MV-4-11 (cell line): ENCODE data around the gene IQSEC2.

Experiments
- DNase-seq: peaks from one replicate; lab custom pipeline; 2025; lab: John Stamatoyannopoulos, UW

IQSEC2 gene

GRCh38 chrX:53268173-53268572, 13.2 kb downstream of the IQSEC2 start:
- no peak for DNase-seq

DNA sequence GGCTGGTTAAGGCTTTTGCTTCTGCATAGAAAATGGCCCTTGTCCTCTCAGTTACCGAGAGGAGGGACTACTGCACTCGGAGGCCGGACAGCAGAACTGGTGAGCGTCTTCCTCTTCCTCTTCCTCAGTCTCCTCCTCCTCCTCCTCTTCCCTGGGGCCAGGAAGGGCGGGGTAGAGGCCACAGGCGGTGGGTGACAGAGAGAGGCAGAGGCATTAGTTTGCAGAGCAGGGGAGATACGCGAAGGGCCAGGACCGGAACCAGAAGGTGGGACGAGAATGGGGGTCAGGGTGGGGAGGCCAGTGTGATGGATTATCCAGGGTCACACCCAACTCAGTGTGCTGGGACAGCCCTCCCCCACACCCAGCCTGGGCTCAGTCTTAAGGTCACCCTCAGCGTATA, 14.5 kb downstream of the IQSEC2 start:
- DNase-seq: peak; percentile 46

GRCh38 chrX:53265771-53266574, 15.4 kb downstream of the IQSEC2 start:
- DNase-seq: no peak

DNA sequence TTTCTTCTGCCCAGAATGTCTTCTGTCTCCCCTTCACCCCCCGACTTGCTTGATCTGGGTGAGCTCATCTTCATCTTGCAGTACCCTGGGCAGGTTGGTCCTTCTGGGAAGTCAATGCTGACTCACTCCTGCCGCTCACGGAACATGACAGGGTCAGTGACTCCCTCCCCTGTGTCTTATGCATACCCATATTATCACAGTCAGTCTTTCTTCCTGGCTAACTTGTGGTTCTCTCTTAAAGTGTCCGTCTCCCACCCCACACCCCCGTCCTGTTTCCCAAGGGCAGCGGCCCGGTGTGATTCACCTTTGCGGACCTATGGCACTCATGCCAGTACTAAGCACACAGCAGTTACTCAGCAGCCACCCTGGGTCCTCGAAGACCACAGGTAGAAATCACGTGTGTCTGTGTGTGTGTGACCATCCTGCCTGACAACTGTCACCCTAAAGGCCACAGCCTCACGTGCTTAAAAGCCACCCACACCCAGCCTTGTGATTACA, 17.7 kb downstream of the IQSEC2 start:
- peak; percentile 45 for DNase-seq

- DNase-seq: peak; percentile 86
Measured at GRCh38 chrX:53262918-53263394, 18.4 kb downstream of the IQSEC2 start.

DNA sequence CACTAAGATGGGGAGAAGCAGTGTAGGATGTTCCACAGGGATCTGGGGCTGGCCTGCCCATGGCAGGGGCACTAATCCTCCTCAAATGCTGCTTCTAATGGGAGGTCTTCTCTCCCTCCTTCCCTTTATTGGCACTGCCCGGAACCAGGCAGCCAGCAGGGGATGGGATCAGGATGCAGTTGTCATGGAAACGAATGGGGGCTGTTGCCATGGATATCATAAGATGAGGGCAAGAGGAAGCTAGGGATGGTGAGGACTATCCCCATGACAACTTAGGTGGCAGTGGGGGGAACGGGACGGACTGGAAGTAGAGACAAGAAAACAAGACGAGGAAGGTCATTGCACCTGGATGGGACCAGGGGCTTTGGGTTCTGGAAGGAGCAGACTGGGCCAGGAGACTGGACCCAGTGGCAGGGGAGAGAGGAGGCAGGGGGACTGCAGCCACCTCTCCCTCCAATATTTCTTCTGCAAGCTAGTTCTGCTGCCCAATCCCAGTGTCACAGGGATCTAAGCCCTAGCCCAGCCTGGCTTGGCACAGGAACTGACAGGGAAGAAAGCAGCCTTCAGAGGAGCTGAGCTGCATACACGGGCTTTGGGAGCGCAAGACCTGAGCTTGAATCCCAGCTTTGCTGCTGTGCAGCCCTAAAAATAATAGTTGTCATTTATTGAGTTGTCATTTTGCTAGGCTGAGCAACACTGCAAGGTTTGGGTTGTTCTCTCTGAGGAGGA, 19.0 kb downstream of the IQSEC2 start:
- DNase-seq: no peak

- peak; percentile 32 for DNase-seq
Measured at GRCh38 chrX:53261355-53261972, 19.9 kb downstream of the IQSEC2 start.

DNA sequence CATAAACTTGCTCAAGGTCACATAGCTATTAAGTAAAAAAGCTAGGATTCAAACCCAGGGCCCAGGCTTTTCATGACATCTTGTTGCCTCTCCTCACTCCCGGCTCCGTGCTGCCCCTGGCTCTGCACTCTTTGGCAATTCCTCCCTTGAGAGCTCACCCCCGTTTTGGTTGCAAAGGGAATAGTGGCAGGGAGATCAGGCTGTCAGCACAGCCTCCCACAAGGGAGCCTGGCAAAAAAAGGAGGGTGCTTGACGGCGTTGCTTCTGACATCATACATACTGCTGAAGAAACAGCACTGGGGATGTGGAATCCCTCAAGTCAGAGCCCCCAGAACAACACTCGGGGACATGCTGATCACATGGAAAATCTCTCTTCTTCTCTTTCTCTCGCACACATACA, 20.5 kb downstream of the IQSEC2 start:
- no peak for DNase-seq

DNA sequence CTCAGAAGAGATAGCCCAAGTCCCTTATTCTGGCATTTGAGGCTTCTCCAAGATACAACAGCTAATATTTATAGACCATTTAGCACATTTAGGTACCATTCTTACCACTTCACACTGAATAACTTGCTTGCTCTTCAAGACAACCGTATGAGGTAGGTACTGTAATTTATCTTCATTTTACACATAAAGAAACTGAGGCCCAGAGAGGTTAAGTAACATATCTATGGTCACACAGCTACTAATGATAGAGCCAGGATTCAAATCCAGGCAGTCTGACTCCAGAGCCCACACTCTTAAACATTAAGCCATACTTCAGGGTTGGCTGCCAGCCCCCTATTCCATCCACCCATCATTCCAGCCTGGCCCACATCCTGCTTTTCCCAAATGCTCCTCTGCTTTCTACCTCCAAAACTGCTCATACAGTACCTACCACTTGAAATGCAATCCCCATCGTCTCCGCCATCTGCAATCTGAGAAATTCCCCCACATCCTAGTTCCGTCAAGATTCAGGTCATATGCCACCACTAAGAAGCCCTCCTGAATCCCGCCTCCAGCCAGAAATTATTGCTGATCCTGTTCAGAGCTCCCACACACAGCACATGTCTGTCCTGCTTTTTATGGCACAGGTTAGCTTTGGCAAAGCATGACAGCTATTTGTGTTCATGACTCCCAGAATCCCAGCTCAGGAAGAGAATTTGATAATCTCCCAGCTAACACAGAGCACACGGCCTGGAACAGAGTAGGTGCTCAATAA, 23.5 kb downstream of the IQSEC2 start:
- no peak for DNase-seq

DNA sequence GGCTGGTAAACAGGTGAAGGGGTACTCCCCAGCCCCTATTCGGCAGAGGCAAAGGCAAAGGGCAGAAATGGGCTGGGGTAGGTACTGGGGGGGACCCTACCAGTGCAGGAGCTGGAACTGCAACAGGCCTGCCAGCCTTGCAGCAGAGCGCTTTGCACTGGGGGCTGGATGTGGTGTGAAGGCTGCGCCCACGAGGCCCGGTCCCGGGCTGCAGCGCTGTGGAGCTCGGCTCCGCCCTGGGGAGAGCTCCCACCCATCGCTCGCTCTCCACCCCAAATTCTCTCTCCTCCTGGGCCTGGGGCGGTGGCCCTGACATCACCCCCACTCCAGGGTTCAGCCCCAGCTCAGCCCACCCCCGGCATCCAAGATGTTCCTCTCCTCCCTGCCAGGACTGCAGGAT, 24.2 kb downstream of the IQSEC2 start:
- DNase-seq: no peak

GRCh38 chrX:53256446-53257041, 24.8 kb downstream of the IQSEC2 start:
- no peak for DNase-seq

GRCh38 chrX:53255738-53256191, 25.6 kb downstream of the IQSEC2 start:
- DNase-seq: no peak

GRCh38 chrX:53254570-53255461, 26.6 kb downstream of the IQSEC2 start:
- DNase-seq: no peak

DNA sequence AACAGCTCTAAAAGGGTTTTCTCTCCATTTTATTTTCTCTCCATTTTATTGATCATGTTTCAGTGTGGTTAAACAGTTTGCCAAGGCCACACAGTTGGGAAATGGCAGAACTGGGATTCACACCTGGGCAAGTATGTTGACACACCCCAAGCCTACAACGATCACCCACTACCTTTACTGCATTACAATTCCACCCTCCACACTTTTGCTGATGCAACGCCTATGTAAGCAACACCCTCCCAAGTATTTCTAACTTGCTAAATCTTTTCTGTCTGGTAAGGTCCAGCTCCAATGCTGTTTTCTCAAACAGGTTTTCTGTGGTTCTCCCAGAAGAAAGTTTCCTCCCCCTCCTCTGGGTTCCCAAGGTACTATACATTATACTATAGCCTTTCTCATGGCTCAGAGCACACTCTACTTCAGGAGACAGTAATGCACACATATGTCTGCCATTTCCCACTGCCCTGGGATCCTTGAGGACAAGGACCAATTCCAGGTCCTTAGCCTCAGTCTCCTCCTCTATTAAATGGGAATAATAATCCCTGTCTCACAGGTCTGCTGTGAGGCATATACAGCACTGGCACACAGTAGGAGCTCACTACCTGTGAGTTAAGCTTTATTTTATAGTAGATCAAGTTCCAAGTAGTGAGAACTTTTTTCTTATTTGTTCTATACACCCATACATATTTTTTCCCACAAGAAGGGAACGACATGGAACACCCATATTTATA, 27.9 kb downstream of the IQSEC2 start:
- no peak for DNase-seq

DNA sequence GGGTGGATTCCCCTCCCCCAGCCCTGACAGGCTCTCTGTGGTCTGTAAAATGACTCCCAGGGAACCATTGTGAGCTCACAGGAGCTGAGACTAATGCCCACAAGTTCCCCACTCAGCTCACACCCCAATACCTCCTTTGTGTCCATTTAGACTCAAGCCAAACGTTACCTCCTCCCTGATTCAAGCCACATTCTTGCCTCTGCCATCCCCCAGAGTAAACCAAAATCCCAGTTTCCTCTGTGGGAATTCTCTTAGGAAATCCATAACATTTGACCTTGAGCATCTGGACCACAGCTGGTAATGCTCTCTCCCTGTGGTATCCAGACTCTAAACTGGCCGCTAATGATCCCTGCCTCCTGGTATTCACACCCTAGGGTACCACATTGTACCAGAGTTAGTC, 30.1 kb downstream of the IQSEC2 start:
- no peak for DNase-seq

- DNase-seq: no peak
Measured at GRCh38 chrX:53250556-53250955, 30.8 kb downstream of the IQSEC2 start.

DNA sequence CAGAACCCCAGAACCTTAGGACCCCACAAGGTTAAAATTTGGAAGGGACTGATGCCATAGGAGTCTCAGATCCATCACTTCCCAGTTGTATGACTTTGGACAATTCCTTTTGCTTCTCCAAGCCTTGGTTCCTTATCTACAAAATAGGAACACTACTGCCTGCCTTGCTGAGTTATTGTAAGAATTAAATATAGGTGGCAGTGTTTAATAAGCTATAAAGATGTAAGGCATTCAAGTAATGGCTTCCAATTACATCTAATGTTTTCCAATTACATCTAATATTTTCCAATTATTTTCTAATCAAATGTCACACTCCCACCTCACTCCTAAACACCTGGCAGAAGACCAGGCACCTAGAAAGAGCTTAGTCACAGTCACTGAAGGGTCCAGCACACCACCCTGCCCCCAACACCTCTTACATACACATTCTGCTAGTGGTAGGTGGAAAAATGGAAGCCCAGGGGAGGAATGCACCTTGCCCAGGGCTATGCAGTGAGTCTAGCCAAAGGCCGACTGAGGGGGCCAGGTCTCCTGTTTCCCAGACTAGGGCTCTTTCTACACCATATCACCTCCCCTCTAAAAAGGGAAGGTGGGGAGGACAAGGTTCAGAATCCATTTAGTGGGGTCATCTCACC, 31.9 kb downstream of the IQSEC2 start:
- DNase-seq: no peak

DNA sequence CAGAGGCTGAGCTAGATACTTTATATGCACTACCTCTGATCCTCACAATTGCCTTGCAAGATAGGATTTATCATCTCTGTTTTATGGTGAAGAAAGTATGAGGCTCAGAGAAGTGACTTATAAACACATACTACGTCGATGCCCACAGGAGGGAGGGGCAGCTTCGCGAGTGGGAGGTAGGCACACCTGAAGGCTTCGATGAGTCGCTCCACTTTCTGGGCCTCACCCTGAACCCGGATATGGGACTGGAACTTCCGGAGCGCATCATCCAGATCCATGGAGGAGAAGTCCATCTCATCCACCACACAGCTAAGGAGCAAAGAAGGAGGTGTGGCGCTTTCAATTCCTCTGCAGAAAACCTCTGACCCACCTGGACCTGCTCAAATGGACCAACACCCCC, 33.5 kb downstream of the IQSEC2 start:
- DNase-seq: no peak

GRCh38 chrX:53246231-53246630, 35.2 kb downstream of the IQSEC2 start:
- no peak for DNase-seq
